Measurements from ENCODE around the gene RNF207. TPM values are rescaled to one million over a fixed set of nuclear protein-coding genes. Genes with fewer than 3 reads are reported as not detected.

The RNF207 gene
- total and polyA plus RNA-seq, 2 of the 4 experiments (the other 2 are of a cell fraction): 2.7 to 17.2 TPM

DNA sequence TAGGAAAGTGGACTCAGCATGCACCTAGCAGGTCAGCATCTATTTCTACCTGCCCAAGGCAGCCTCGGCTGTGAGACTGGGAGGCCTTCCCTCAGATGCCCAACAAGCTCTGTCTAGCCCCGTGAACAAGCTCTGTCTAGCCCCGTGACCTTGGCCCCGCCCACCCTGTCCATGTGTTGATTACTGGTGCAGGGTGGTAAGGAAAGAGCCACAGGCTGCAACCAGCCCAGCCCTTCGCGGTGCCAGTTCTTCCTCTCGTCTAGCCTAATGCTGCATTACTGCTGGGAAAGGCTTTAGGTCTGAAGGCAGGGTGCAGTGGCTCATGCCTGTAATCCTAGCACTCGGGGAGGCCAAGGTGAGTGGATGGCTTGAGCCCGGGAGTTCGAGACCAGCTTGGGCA lies 52.8 kb downstream of the RNF207 start:
- Histone ChIP-seq H3K14ac (replicated peaks; ENCODE audit: low read depth, low read length) (no peak overlapping the region), H3K18ac (ENCODE audit: low read depth, low read length) (no peak overlapping the region), H3K4me3 (ENCODE audit: insufficient read depth, low read depth, low read length) (no peak overlapping the region), H3K36me3 (ENCODE audit: control insufficient read depth, insufficient read depth, low read length) (no peaks in the 10 kb centered on the region), H3K9ac (ENCODE audit: low read depth, low read length) (no peak overlapping the region), H3K9me1 (ENCODE audit: insufficient read depth, low read length) (no peaks in the 10 kb centered on the region), H3K27me3 (ENCODE audit: control insufficient read depth, insufficient read depth, low read length) (no peaks in the 10 kb centered on the region), H4K20me1 (ENCODE audit: insufficient read depth, low read length) (peaks cover 4% of the 10 kb centered on the region), H2AK5ac (ENCODE audit: low read depth, low read length) (no peak overlapping the region; the same call in 1 of the 2 replicates), H2BK15ac (ENCODE audit: low read depth, low read length) (no peak overlapping the region), H4K91ac (ENCODE audit: insufficient read depth, low read depth, low read length) (no peak overlapping the region), H2BK120ac (ENCODE audit: low read depth, low read length) (no peak overlapping the region), H3K4me1 (ENCODE audit: control insufficient read depth, insufficient read depth, low read length) (peaks cover 2% of the 10 kb centered on the region; the same call in 1 of the 2 replicates), H3K79me1 (ENCODE audit: low read depth in 1 of 2, low read length in 2 of 2) (no peaks in the 10 kb centered on the region), H2BK5ac (ENCODE audit: low read depth, low read length, poor library complexity, severe bottlenecking) (no peak overlapping the region), H3K9me3 (ENCODE audit: control insufficient read depth, insufficient read depth, low read length) (no peaks in the 10 kb centered on the region), H3K4me2 (ENCODE audit: low read depth, low read length) (no peak overlapping the region), H4K8ac (ENCODE audit: low read depth in 2 of 2, low read length in 2 of 2) (no peak overlapping the region), H3K23ac (ENCODE audit: low read depth, low read length) (no peak overlapping the region), H4K5ac (ENCODE audit: low read depth, low read length) (no peak overlapping the region), H3K56ac (ENCODE audit: extremely low read depth, insufficient read depth, low read length) (no peak overlapping the region), H2AK9ac (replicated peaks; ENCODE audit: low read depth, low read length, poor library complexity) (no peak overlapping the region), H2AFZ (replicated peaks; ENCODE audit: low read length, poor library complexity) (no peak overlapping the region), H3K4ac (ENCODE audit: low read depth, low read length) (no peak overlapping the region), H2BK20ac (ENCODE audit: low read depth, low read length) (no peak overlapping the region), H3K27ac (ENCODE audit: insufficient read depth, low read length) (no peak overlapping the region)
- ChIA-PET POLR2A (ENCODE audit: unreplicated experiment) (no interaction called here), CTCF (no interaction called here)
- DNase-seq: no peak
- dilution Hi-C loops (cut with HindIII; ENCODE audit: low sequenced_read_pairs, unreplicated experiment) (no loop called here), intact Hi-C loops (cut with micrococcal nuclease) (no loop called here), in situ Hi-C loops (cut with MboI; ENCODE audit: low sequenced_read_pairs) (loop anchor here (10.0 kb wide), 1 partner anchor 146 kb away; no protein-coding TSS in a partner anchor)
- WGBS, 2 experiments (ENCODE audit: extremely low coverage in 2 of 2, insufficient read length in 1 of 2): 100% methylated on average over 3 of the region's 10 CpGs; no CpG with 5 or more reads in 1 of the 2 experiments
- ATAC-seq (ENCODE audit: low read depth): no peak
- TF ChIP-seq FOS (IDR thresholded peaks at IDR 0.05; ENCODE audit: low read depth, low read length): no peak
- TF ChIP-seq, protein P1, sequence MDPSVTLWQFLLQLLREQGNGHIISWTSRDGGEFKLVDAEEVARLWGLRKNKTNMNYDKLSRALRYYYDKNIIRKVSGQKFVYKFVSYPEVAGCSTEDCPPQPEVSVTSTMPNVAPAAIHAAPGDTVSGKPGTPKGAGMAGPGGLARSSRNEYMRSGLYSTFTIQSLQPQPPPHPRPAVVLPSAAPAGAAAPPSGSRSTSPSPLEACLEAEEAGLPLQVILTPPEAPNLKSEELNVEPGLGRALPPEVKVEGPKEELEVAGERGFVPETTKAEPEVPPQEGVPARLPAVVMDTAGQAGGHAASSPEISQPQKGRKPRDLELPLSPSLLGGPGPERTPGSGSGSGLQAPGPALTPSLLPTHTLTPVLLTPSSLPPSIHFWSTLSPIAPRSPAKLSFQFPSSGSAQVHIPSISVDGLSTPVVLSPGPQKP (IDR thresholded peaks at IDR 0.05; ENCODE audit: borderline replicate concordance, low read depth, low read length): no peak
- TF ChIP-seq MXI1 (IDR thresholded peaks at IDR 0.05; ENCODE audit: borderline replicate concordance, low read depth, low read length): no peak
- no peak for TF ChIP-seq BHLHE40 (IDR thresholded peaks at IDR 0.05; ENCODE audit: low read depth, low read length)
- TF ChIP-seq, protein P2, sequence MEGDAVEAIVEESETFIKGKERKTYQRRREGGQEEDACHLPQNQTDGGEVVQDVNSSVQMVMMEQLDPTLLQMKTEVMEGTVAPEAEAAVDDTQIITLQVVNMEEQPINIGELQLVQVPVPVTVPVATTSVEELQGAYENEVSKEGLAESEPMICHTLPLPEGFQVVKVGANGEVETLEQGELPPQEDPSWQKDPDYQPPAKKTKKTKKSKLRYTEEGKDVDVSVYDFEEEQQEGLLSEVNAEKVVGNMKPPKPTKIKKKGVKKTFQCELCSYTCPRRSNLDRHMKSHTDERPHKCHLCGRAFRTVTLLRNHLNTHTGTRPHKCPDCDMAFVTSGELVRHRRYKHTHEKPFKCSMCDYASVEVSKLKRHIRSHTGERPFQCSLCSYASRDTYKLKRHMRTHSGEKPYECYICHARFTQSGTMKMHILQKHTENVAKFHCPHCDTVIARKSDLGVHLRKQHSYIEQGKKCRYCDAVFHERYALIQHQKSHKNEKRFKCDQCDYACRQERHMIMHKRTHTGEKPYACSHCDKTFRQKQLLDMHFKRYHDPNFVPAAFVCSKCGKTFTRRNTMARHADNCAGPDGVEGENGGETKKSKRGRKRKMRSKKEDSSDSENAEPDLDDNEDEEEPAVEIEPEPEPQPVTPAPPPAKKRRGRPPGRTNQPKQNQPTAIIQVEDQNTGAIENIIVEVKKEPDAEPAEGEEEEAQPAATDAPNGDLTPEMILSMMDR (conservative IDR thresholded peaks at IDR 0.05; ENCODE audit: low read depth, low read length): no peak
- TF ChIP-seq NFE2L2 (IDR thresholded peaks at IDR 0.05; ENCODE audit: low read depth, low read length): no peak
- no peak for TF ChIP-seq POLR2A (IDR thresholded peaks at IDR 0.05; ENCODE audit: low read depth, low read length)
- TF ChIP-seq, protein P3, sequence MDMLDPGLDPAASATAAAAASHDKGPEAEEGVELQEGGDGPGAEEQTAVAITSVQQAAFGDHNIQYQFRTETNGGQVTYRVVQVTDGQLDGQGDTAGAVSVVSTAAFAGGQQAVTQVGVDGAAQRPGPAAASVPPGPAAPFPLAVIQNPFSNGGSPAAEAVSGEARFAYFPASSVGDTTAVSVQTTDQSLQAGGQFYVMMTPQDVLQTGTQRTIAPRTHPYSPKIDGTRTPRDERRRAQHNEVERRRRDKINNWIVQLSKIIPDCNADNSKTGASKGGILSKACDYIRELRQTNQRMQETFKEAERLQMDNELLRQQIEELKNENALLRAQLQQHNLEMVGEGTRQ (IDR thresholded peaks at IDR 0.05; ENCODE audit: low read depth, low read length): no peak
- no peak for TF ChIP-seq RFX5 (IDR thresholded peaks at IDR 0.05; ENCODE audit: low read depth, low read length)
- no peak for TF ChIP-seq MAFK (IDR thresholded peaks at IDR 0.05; ENCODE audit: low read depth, low read length)
- TF ChIP-seq CHD1 (IDR thresholded peaks at IDR 0.05; ENCODE audit: low read depth, low read length): no peak
- TF ChIP-seq RAD21 (IDR thresholded peaks at IDR 0.05; ENCODE audit: low read length): no peak
- no peak for TF ChIP-seq RCOR1 (IDR thresholded peaks at IDR 0.05; ENCODE audit: insufficient replicate concordance, low read length)
- TF ChIP-seq MAZ (IDR thresholded peaks at IDR 0.05; ENCODE audit: borderline replicate concordance, low read depth, low read length): no peak
- TF ChIP-seq SMC3 (IDR thresholded peaks at IDR 0.05; ENCODE audit: low read depth, low read length): no peak
- TF ChIP-seq CEBPB (IDR thresholded peaks at IDR 0.05; ENCODE audit: low read depth, low read length): no peak
- no TSS peak for BruUV-seq (replicated peaks)
